Retina (tissue), 1 donor: ENCODE data around the gene SLAMF8.

ENCODE experiments used
- DNase-seq: peaks from one replicate; pipeline ENCODE4 v3.0.0-alpha.2; 2016

The SLAMF8 gene

DNA sequence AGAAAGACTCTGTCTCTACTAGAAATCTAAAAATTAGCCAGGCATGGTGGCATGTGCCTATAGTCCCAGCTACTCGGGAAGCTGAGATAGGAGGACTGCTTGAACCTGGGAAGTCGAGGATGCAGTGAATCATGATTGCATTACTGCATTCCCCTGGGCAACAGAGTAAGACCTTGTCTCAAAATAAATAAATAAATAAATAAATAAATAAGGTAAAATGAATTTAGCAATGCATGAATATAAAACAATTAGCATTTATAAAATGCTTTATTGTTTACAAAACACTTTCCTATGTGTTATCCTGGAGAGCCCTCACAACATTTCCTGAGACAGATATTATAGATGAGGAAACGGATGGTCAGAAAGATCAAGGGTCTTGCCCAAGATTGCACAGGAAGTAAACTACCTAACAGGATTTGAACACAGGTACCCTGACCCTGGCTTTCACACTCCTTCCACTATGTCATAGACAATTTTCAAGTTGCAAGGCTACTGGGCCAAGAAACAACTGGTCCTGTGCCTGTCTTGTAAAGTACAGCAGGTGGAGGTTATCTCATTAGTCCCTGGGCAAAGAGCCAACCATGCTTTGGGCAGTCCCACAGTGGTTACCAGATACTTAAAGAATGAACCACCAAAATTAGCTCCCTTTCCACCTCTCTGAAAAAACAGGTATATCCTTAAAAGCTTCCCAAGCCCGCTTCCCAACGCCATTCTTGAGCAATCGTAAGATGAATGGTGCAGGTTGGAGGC is 51.2 kb downstream of the SLAMF8 start:
- no peak for DNase-seq

GRCh38 chr1:159879136-159879535 is 52.5 kb downstream of the SLAMF8 start:
- DNase-seq, result no peak

DNA sequence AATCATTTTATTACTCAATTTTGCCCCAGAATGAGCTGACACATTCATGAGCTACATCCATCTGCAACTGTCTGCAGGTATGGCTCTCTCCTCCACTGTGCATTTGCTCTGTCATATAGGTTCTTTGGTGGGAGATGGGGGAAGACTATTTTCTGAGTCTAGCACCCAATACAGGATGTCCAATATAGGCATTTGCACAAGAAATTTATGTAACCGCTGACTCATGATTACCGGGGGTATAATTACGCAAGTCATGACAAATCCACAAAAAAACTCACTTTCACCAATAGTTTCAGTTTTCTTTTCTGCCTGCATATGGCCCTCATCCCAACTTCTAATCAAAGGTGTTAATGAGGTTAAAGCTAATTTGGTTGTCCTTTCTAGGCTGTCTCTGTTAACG is 53.3 kb downstream of the SLAMF8 start:
- no peak for DNase-seq

GRCh38 chr1:159880430-159880829 is 53.8 kb downstream of the SLAMF8 start:
- no peak for DNase-seq

- no peak for DNase-seq
Observed at GRCh38 chr1:159881622-159882526, 55.2 kb downstream of the SLAMF8 start.

DNA sequence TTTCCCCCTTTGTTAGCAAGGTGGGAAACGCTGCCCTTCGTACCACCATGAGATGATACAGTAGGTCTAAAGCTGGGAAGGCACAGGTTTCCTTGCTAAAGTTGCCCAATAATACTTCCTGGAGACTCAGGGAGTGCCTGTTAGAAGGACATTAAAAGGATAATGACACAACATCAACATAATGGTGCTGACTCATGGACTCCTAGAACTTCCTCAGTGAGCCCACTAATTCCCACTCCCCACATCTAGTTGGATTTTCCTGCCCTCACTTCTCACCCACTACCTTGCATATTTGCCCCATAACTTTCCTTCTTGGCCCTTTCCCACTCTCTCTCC is 55.8 kb downstream of the SLAMF8 start:
- no peak for DNase-seq

DNA sequence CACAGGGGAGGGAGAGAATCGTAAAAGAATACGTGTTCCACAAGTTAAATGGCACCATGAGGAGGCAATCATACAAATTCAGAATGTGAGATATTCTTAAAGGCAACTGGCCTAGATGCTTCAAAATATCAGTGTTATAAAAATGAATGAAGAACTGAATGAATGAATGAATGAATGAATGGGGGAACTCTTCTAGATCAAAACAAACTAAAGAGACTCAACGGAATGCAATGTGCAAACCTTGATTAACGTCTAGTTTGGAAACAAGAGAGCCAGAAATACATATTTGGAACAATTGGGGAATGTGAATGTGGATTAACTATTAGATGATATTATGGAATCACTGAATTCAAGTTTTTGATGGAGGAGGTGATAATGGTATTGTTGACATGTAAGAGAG is 56.5 kb downstream of the SLAMF8 start:
- no peak for DNase-seq

DNA sequence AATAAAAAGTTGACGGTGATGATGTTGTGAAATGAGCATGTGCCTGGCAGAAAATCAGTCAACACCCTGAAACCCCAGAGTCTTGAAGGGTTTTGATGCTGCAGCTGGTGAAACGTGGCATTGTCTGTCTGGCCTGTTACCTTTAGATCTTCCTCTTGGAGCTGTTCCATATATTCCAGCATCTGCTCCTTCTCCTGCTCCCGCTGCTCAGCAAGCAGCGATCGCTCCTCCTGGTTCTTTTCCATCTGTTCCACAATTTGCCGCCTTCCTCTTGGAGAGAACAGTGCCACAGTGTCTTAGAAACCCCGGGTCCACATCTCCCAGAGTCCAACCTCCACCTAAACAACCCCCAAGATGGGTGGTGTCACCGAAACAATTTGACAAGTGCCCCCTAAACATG is 57.6 kb downstream of the SLAMF8 start:
- DNase-seq, result no peak
